Measurements from ENCODE around the gene PHEX.

The PHEX gene

DNA sequence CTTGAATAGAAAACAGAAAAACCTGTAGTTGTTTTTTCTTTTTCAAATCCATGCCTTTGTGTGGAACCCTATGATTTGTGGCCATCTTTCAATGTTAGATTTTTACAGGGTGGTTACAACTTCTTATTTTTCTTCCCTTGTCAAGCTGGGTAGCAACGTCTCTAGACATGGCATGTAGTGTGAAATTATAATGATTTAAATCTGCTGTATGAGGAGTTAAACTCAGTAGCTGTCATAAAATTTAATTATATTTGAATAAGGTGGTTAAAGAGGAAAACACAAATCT lies 162.5 kb downstream of the PHEX start:
- H3K4me3 ChIP-seq (ENCODE audit: insufficient read depth, low read length, poor library complexity, severe bottlenecking) = no peak overlapping the region
- H3K79me2 ChIP-seq (ENCODE audit: insufficient read depth, low read length) = no peaks in the 10 kb centered on the region
- no peaks in the 10 kb centered on the region for H4K20me1 ChIP-seq (ENCODE audit: low read depth, low read length)
- no peak overlapping the region for H2AFZ ChIP-seq (ENCODE audit: low read depth, low read length, severe bottlenecking)
- H3K9ac ChIP-seq (ENCODE audit: low read length) = no peak overlapping the region
- no peak overlapping the region for H3K4me2 ChIP-seq (ENCODE audit: low read depth, low read length, poor library complexity, severe bottlenecking)
- H3K9me2 ChIP-seq (replicated peaks; ENCODE audit: insufficient read depth, low read length) = no peaks in the 10 kb centered on the region
- no peaks in the 10 kb centered on the region for H3K36me3 ChIP-seq (ENCODE audit: low read length)
- no peaks in the 10 kb centered on the region for H3F3A ChIP-seq (ENCODE audit: insufficient read depth)
- no peaks in the 10 kb centered on the region for H3K9me3 ChIP-seq (ENCODE audit: insufficient read depth, low read length)
- TF ChIP-seq, protein P1, sequence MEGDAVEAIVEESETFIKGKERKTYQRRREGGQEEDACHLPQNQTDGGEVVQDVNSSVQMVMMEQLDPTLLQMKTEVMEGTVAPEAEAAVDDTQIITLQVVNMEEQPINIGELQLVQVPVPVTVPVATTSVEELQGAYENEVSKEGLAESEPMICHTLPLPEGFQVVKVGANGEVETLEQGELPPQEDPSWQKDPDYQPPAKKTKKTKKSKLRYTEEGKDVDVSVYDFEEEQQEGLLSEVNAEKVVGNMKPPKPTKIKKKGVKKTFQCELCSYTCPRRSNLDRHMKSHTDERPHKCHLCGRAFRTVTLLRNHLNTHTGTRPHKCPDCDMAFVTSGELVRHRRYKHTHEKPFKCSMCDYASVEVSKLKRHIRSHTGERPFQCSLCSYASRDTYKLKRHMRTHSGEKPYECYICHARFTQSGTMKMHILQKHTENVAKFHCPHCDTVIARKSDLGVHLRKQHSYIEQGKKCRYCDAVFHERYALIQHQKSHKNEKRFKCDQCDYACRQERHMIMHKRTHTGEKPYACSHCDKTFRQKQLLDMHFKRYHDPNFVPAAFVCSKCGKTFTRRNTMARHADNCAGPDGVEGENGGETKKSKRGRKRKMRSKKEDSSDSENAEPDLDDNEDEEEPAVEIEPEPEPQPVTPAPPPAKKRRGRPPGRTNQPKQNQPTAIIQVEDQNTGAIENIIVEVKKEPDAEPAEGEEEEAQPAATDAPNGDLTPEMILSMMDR (IDR thresholded peaks at IDR 0.05; ENCODE audit: insufficient read depth, low read length, poor library complexity, severe bottlenecking) = no peak
- TF ChIP-seq EZH2phosphoT487 (conservative IDR thresholded peaks at IDR 0.05; ENCODE audit: low read length) = no peak
- no peak overlapping the region for H3K27ac ChIP-seq (ENCODE audit: low read depth, low read length)
- no peaks in the 10 kb centered on the region for H3K27me3 ChIP-seq (ENCODE audit: low read length)

DNA sequence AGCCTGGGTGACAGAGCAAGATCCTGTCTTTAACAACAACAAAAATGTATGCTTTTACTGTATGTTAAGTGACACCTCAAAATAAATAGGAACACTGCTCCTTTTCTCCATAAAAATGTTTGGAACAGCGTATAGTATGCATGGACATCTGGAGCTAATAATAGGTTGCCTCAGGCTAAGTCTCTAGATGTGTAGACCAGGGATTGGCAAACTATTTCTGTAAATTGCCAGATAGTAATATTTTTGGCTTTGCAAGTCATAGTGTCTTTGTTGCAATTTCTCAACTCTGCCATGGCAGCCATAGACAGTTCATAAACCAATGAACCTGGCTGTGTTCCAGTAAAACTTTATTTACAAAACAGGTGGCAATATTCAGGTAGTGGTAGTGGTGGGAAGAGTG lies 164.0 kb downstream of the PHEX start:
- no peak overlapping the region for H3K9ac ChIP-seq (ENCODE audit: low read length)
- no peak for TF ChIP-seq EZH2phosphoT487 (conservative IDR thresholded peaks at IDR 0.05; ENCODE audit: low read length)
- TF ChIP-seq, protein P1 (IDR thresholded peaks at IDR 0.05; ENCODE audit: insufficient read depth, low read length, poor library complexity, severe bottlenecking) = no peak
- no peaks in the 10 kb centered on the region for H3K36me3 ChIP-seq (ENCODE audit: low read length)
- no peak overlapping the region for H2AFZ ChIP-seq (ENCODE audit: low read depth, low read length, severe bottlenecking)
- no peak overlapping the region for H3K4me2 ChIP-seq (ENCODE audit: low read depth, low read length, poor library complexity, severe bottlenecking)
- no peaks in the 10 kb centered on the region for H3K9me2 ChIP-seq (replicated peaks; ENCODE audit: insufficient read depth, low read length)
- no peaks in the 10 kb centered on the region for H3K27me3 ChIP-seq (ENCODE audit: low read length)
- H3K27ac ChIP-seq (ENCODE audit: low read depth, low read length) = no peak overlapping the region
- H3K9me3 ChIP-seq (ENCODE audit: insufficient read depth, low read length) = no peaks in the 10 kb centered on the region
- H3F3A ChIP-seq (ENCODE audit: insufficient read depth) = no peaks in the 10 kb centered on the region
- no peaks in the 10 kb centered on the region for H3K79me2 ChIP-seq (ENCODE audit: insufficient read depth, low read length)
- H3K4me3 ChIP-seq (ENCODE audit: insufficient read depth, low read length, poor library complexity, severe bottlenecking) = no peak overlapping the region
- no peaks in the 10 kb centered on the region for H4K20me1 ChIP-seq (ENCODE audit: low read depth, low read length)

DNA sequence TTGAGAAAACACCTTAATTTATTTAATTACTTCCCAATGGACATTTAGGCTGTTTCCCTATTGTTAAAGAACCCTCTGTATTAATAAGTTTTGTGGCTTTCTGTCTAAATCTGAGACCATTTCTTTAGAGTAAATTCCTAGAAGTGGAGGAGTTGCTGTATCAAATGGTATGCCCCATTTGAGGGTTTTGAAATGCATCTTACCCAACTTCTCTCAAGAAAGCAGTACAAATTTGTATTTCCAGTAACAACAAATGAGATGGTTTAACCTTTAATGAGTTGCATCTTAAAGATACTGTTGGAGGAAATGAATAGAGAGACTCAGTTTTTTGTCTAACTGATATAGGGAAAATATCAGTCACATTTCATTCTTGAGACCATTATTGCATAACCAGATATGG lies 170.1 kb downstream of the PHEX start:
- TF ChIP-seq, protein P1 (IDR thresholded peaks at IDR 0.05; ENCODE audit: insufficient read depth, low read length, poor library complexity, severe bottlenecking) = no peak
- TF ChIP-seq EZH2phosphoT487 (conservative IDR thresholded peaks at IDR 0.05; ENCODE audit: low read length) = no peak
- Histone ChIP-seq H4K20me1 (ENCODE audit: low read depth, low read length) (no peaks in the 10 kb centered on the region), H3K4me3 (ENCODE audit: insufficient read depth, low read length, poor library complexity, severe bottlenecking) (no peak overlapping the region), H2AFZ (ENCODE audit: low read depth, low read length, severe bottlenecking) (no peak overlapping the region), H3K27me3 (ENCODE audit: low read length) (no peaks in the 10 kb centered on the region), H3K9ac (ENCODE audit: low read length) (no peak overlapping the region), H3K9me3 (ENCODE audit: insufficient read depth, low read length) (no peaks in the 10 kb centered on the region), H3K4me2 (ENCODE audit: low read depth, low read length, poor library complexity, severe bottlenecking) (no peak overlapping the region), H3F3A (ENCODE audit: insufficient read depth) (no peaks in the 10 kb centered on the region), H3K36me3 (ENCODE audit: low read length) (no peaks in the 10 kb centered on the region), H3K9me2 (replicated peaks; ENCODE audit: insufficient read depth, low read length) (no peaks in the 10 kb centered on the region), H3K27ac (ENCODE audit: low read depth, low read length) (no peak overlapping the region), H3K79me2 (ENCODE audit: insufficient read depth, low read length) (no peaks in the 10 kb centered on the region)

GRCh38 chrX:22203186-22203585 lies 171.1 kb downstream of the PHEX start:
- H3K36me3 ChIP-seq (ENCODE audit: low read length) = no peaks in the 10 kb centered on the region
- H3K79me2 ChIP-seq (ENCODE audit: insufficient read depth, low read length) = no peaks in the 10 kb centered on the region
- H2AFZ ChIP-seq (ENCODE audit: low read depth, low read length, severe bottlenecking) = no peak overlapping the region
- H3K9me2 ChIP-seq (replicated peaks; ENCODE audit: insufficient read depth, low read length) = no peaks in the 10 kb centered on the region
- H3K9ac ChIP-seq (ENCODE audit: low read length) = no peak overlapping the region
- no peaks in the 10 kb centered on the region for H3K27me3 ChIP-seq (ENCODE audit: low read length)
- no peak overlapping the region for H3K27ac ChIP-seq (ENCODE audit: low read depth, low read length)
- H3K9me3 ChIP-seq (ENCODE audit: insufficient read depth, low read length) = no peaks in the 10 kb centered on the region
- no peaks in the 10 kb centered on the region for H4K20me1 ChIP-seq (ENCODE audit: low read depth, low read length)
- H3K4me3 ChIP-seq (ENCODE audit: insufficient read depth, low read length, poor library complexity, severe bottlenecking) = no peak overlapping the region
- no peak for TF ChIP-seq EZH2phosphoT487 (conservative IDR thresholded peaks at IDR 0.05; ENCODE audit: low read length)
- TF ChIP-seq, protein P1 (IDR thresholded peaks at IDR 0.05; ENCODE audit: insufficient read depth, low read length, poor library complexity, severe bottlenecking) = no peak
- H3F3A ChIP-seq (ENCODE audit: insufficient read depth) = no peaks in the 10 kb centered on the region
- no peak overlapping the region for H3K4me2 ChIP-seq (ENCODE audit: low read depth, low read length, poor library complexity, severe bottlenecking)
